Epithelial cell of proximal tubule (primary cell): Measurements from ENCODE around the gene ARHGEF6. TPM values are rescaled to one million over a fixed set of nuclear protein-coding genes. Genes with fewer than 3 reads are reported as not detected.
"Not testable (repeated sequence)": the region's sequence is repeated elsewhere in the genome, so short reads cannot be mapped to it uniquely, and the experiment has no call there.

Source experiments
- DNase-seq: peaks from one replicate; pipeline ENCODE4 v3.0.0-alpha.2; 2011; ENCODE audit warnings: low read depth
- H3K4me3 ChIP-seq: 2 replicates; pipeline ENCODE4 v1.5.1; 2011; ENCODE audit warnings: low read depth, mild to moderate bottlenecking, low read length
- CTCF ChIP-seq: conservative IDR thresholded peaks from 2 replicates; pipeline ENCODE4 v1.5.1; 2012; ENCODE audit warnings: low read depth, mild to moderate bottlenecking, low read length
- total RNA-seq: library from RNA; depleted of rRNA; stranded (reverse); fragments of >200 nt; gene quantifications from 2 replicates; pipeline ENCODE4 v1.2.3, GENCODE V29; 2015

The ARHGEF6 gene
- total RNA-seq, 1 donor from 2014 or later, result 0.63 TPM

GRCh38 chrX:136781180-136781797 lies 557 bp upstream of the ARHGEF6 start:
- no peak for DNase-seq
- TF ChIP-seq CTCF, result no peak
- no peak overlapping the region for H3K4me3 ChIP-seq

DNA sequence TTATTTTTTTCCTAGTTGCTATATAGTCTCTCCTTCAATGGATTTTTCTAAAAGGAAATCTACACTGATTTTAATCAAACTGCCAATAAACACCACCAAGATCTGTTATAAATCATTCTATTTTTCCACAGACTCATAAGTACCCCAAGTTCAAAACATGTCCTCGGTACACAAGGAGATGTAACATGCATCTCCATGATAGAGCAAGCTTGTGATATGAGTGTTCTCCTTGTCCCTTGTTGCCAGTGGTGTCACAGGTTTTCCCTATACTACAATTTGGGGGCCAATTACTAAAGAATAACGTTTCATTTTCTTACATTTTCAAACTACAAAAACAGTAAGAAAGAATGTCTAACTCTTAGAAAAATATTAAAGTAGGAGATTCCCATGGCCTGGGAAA lies 491 bp downstream of the ARHGEF6 start:
- DNase-seq, result no peak
- no peak overlapping the region for H3K4me3 ChIP-seq
- TF ChIP-seq CTCF, result no peak

- DNase-seq, result no peak
- TF ChIP-seq CTCF, result no peak
- no peak overlapping the region for H3K4me3 ChIP-seq
Observed at GRCh38 chrX:136779346-136779781, 1.4 kb downstream of the ARHGEF6 start.

- DNase-seq, result no peak
- no peak for TF ChIP-seq CTCF
- H3K4me3 ChIP-seq, result no peak overlapping the region
Observed at GRCh38 chrX:136778916-136779315, 1.8 kb downstream of the ARHGEF6 start.

- H3K4me3 ChIP-seq, result no peak overlapping the region
- no peak for TF ChIP-seq CTCF
- no peak for DNase-seq
Observed at GRCh38 chrX:136778020-136778419, 2.7 kb downstream of the ARHGEF6 start.

GRCh38 chrX:136773648-136774047 lies 7.1 kb downstream of the ARHGEF6 start:
- no peak for DNase-seq
- no peak for TF ChIP-seq CTCF
- no peak overlapping the region for H3K4me3 ChIP-seq

DNA sequence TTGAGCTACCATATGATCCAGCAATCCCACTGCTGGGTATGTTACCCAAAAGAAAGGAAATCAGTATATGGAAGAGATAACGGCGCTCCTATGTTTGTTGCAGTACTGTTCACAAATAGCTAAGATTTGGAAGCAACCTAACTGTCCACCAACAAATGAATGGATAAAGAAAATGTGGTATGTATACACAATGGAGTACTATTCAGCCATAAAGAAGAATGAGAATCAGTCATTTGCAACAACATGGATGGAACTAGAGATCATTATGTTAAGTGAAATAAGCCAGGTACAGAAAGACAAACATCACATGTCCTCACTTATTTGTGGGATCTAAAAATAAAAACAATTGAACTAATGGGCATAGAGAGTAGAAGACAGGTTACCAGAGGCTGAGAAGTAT lies 8.9 kb downstream of the ARHGEF6 start:
- DNase-seq, H3K4me3 ChIP-seq: not testable (repeated sequence)
